GM19238 (cell line): Measurements from ENCODE around the gene HMOX2.

Source experiments
- DNase-seq: peaks from one replicate; pipeline ENCODE4 v3.0.0; 2011; ENCODE audit warnings: low spot score; ENCODE audit not compliant: insufficient read length

HMOX2 gene

GRCh38 chr16:4500272-4500671 is 24.1 kb downstream of the HMOX2 start:
- DNase-seq: no peak

- DNase-seq: no peak
Observed at GRCh38 chr16:4501071-4501478, 24.9 kb downstream of the HMOX2 start.

GRCh38 chr16:4505356-4506147 is 29.4 kb downstream of the HMOX2 start:
- DNase-seq: peak; percentile 76

DNA sequence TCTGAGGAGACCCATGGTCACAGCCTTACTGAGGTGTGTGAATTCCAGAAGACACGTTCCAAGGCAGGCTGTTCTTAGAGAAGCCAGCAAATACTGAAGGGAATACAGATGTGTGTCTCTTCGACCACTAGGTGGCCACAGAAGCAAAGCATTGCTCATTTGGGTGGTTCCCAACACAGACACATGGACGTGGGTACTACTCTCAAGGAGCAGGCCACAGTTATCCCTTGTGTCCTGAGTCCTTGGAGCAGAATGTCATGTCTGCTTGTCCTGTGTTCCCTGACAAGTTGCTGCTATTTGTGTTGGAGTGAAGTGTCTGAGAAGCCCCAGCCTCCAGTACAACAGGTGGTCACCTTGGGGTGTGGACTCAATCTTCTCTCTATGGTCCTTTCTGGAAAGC is 30.3 kb downstream of the HMOX2 start:
- DNase-seq: peak; percentile 57

DNA sequence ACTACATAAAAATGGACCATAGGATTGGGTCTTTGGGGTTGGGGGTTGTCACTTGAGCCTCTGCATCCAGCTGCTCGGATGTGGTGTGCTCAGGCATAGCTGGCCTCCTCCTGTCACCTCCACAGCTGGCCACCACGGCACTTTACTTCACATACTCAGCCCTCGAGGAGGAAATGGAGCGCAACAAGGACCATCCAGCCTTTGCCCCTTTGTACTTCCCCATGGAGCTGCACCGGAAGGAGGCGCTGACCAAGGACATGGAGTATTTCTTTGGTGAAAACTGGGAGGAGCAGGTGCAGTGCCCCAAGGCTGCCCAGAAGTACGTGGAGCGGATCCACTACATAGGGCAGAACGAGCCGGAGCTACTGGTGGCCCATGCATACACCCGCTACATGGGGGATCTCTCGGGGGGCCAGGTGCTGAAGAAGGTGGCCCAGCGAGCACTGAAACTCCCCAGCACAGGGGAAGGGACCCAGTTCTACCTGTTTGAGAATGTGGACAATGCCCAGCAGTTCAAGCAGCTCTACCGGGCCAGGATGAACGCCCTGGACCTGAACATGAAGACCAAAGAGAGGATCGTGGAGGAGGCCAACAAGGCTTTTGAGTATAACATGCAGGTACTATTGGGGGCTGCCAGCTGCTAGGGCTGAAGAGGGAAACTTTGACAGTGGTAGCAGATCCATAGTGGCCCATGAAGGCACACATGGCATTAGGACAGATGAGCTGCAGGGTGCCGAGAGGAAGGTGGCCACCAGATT is 31.6 kb downstream of the HMOX2 start:
- no peak for DNase-seq

- no peak for DNase-seq
Observed at GRCh38 chr16:4508806-4509205, 32.6 kb downstream of the HMOX2 start.

DNA sequence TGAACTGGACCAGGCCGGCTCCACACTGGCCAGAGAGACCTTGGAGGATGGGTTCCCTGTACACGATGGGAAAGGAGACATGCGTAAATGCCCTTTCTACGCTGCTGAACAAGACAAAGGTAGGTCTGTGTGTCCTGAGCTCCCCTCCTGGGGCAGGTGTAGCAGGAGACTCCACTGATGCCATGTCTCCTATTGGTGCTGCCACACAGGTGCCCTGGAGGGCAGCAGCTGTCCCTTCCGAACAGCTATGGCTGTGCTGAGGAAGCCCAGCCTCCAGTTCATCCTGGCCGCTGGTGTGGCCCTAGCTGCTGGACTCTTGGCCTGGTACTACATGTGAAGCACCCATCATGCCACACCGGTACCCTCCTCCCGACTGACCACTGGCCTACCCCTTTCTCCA is 33.2 kb downstream of the HMOX2 start:
- DNase-seq: no peak

DNA sequence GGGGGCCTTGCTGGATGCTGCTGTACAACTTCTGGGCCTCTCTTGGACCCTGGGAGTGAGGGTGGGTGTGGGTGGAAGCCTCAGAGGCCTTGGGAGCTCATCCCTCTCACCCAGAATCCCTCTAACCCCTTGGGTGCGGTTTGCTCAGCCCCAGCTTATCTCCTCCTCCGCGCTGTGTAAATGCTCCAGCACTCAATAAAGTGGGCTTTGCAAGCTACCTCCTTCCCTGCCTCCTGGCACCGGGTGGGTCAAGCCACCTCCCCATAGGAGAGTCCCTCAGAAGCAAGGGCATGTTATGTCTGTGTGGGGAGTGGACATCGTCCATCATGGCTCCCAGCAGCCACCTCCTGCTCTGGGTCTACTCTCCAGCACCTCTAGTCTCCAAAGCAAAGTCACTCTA is 33.9 kb downstream of the HMOX2 start:
- no peak for DNase-seq

DNA sequence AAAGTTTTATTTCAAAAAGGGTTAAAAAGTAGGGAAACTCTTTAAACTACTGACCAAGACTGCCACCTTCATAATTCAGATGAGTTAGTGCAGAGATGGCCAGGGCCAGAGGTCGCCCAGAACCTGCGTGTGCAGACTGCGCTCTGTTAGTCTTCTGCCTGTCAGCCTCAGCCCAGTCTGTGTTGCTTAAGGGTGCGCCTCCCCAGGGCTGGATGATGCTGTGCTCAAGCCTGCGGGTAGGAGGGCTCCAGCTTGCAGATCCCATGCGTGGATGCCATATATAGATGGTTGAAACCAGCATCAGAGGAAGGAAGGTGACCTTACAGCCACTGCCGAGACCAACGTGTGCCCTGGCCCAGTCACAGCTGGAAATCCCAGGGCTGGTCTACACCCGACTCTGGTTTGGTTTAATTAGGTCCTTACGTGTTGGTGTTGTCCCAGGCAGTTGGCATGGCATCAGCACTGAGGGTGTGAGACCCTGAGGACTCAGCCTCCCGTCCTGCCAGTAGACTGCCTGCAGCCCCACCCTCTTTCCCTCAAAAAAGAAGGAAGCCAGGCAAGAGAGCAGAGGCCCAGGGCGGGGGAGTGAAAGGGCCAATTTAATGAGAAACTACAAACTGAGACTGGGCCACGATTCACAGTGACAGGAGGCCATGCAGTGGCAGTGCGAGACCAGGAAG is 34.7 kb downstream of the HMOX2 start:
- DNase-seq: no peak

DNA sequence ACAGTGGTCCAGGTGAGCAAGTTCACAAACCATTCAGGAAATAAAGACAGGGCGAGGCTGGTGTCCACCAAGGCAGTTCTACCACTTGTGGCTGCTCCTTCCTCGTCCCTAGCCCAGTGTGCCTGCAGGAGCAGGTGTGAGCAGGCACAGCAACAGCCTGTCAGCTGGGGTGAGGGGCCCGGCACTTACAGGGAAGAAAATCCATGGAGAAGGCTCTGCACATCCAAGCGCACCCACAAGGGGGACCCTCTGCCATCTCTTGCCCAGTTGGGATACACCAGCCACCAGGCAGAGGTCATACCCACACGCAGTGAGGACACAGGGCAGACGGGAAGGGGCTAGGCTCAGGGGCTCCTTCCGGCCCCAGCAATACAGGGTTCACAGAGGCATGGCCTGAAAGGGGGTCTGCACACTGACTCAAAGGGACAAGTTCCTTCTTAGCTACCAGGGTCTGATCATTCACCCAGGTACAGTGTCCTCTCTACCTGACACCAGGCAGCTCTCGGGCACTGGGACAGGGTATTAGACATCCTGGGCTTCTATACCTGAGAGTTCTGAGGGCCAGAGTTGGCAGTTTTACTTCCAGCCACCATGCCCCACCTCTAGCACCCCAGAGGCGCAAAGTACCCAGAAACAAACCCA is 35.4 kb downstream of the HMOX2 start:
- DNase-seq: no peak

DNA sequence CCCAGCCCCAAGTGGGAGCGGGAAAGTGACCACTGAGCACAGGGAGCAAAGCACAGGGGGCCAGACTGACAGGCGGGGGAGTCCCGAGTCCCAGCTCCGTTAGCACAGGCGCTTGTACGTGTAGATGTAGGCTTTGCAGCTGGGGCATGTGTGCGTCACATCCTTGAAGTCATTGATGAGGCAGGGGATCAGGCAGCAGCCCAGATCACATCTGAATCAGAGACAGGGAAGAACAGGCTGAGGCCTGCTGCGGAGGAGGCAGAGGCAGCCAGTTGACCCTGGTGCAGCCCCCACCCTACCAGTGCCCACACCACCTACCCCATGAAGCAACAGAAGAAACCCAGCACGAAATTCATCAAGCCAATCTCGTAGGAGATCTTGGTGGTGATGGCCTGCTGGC is 36.3 kb downstream of the HMOX2 start:
- DNase-seq: no peak

DNA sequence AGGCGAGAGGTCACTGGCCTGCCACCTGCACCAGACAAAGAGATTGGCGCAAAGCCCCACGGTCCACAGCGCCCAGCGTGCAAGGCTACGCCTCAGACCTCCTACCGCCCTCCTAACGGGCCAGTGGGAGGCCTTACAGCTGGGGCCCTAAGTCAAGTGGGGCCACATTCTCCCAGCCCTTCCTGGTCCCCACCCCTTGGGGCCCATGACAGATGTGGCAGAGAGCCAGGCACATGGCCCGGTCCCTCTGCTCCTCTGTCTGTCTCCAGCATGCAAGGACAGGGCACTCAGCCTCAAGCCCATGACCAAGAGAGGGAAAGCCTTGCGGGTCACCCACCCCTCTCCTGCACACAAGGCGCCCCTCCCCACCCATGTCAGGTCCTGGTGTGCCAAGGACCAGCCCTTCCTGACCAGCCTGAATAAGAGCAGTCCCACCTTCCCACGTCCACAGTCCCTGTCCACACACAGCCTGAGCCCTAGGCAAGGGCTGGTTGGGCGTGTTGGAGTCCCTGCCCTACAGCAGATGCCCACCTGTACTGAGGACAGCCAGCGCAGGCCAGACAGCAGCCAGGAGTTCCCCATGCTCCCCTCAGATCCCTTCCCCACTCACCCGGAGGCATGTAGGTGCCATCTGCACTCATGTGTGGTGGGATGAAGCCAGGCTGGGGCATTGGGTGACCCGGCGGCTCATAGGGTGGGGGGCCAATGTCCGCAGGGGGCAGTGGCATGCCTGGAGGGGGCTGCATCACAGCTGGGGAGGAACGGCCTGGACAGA is 37.1 kb downstream of the HMOX2 start:
- DNase-seq: no peak

GRCh38 chr16:4513881-4514280 is 37.7 kb downstream of the HMOX2 start:
- DNase-seq: no peak

DNA sequence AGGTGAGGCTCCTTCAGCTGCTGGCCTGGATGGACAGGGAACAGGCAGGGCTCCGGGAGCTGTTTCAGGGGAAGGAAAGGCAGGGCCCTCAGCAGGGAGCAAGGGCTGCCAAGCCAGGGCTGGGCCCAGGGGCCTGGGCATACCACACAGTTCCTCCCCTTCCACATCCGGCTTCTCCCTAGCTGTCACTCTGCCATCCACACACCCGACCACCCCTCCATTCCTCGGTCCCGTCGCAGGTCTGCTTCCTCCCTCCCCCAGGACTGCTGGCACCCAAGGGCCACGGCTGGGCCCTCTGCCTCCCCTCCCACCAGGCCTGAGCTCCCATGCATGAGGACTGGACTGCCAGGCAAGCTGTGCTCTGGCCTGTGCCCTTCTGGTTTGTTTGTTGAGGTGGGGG is 38.4 kb downstream of the HMOX2 start:
- no peak for DNase-seq

GRCh38 chr16:4515611-4516233 is 39.5 kb downstream of the HMOX2 start:
- no peak for DNase-seq

DNA sequence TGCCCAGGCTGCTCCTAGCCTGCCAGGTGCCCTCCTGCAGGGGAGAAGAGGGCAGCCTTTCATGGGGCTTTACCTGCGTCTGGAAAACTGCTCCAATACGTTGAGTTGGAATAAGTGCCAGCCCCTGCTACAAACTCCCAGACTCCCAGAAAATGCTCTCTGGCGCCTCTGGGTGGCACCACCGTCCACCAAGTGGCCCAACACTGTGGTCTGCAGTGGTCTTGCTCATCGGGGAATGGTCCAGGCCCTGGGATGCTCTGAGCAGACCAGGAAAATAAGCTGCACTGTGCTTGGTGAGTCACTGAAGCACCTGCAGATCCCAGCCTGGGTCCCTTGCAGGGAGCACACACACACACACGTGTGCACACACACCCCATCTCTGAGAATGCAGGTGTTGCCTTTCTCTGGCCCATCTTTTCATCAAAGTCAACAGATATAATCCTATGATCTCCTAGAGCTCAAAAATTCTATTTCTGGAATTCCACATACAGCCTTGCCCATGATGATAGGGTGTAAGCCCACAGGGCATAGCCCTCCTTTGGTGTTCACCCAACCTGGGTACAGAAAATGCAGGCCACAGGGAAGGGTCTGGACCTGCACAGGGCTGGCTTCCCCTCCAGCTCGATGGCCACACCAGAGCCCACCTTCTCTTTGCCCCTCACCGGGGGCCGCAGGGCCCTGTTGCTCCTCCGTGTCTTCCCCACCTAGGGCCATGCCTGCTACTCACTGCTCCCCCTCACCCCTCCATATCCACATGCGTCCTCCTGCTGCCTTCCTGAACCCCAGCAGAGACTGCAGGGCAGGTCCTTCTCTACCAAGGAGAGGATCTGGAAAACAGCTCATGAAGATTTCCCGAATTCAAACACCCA is 41.8 kb downstream of the HMOX2 start:
- no peak for DNase-seq

DNA sequence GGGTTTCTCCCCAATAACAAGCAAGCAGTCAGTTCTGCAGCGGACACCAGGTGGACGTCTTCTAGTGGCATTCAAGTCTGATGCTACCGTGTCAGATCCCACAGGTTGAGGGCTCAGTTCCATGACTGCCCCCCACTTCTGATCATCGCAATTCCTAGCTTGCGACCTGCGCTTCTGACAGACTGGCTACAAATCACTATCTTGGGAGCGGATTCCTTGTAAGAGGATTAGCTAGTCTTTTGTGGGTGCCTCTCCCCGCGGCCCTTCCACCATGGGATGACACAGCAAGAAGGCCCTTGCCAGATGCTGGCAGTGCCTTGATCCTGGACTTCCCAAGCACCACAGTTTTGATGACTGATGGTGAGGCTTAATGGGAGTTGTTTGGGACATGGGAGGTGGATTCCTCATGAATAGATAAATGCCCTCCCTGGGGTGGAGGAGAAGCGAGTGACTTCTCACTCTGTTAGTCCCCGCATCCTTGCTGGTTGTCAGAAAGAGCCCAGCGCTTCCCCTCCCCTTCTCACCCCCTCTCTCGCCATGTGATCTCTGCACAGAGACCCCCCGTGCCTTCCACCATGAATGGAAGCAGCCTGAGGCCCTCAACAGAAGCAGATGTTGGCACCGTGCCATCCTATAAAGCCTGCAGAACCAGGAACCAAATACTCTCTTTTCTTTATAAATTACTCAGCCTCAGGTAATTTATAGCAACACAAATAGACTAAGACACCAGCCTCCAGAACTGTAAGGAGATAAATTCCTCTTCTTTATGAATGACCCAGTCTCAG is 43.3 kb downstream of the HMOX2 start:
- DNase-seq: no peak

- DNase-seq: no peak
Observed at GRCh38 chr16:4520913-4521312, 44.7 kb downstream of the HMOX2 start.

- no peak for DNase-seq
Observed at GRCh38 chr16:4522051-4522581, 45.9 kb downstream of the HMOX2 start.
